ENCODE measurements around the gene LARP4.
"Not testable (repeated sequence)": the region's sequence is repeated elsewhere in the genome, so short reads cannot be mapped to it uniquely, and the experiment has no call there.

Gene LARP4

DNA sequence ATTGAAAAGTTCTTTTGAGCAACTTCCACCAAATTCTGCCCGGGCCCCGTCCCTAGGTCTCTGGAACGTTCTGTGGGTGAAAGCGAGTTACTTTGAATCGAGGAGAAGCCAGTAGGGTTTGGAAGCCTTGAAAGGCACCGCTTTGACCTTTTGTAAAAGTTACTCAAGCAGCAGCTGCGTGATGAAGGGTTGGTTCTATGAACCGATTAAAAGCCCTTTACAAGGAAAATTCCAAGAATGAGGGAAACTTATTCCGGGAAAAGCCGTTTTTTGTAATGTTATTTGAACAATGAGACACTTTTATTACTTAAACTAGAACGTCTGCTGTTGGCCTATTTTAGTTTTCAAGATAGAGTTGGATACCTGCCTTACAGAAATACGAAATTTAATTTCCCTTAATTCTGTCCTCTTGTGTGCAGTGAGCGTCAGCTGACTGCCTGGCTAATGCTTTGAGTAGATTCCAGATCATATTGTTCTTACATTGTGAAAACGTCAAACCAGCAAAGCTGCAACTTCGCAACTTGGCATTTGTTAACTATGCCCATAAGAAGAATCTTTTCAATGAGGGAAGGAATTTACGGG, 906 bp downstream of the LARP4 start:
- no peak for DNase-seq

DNA sequence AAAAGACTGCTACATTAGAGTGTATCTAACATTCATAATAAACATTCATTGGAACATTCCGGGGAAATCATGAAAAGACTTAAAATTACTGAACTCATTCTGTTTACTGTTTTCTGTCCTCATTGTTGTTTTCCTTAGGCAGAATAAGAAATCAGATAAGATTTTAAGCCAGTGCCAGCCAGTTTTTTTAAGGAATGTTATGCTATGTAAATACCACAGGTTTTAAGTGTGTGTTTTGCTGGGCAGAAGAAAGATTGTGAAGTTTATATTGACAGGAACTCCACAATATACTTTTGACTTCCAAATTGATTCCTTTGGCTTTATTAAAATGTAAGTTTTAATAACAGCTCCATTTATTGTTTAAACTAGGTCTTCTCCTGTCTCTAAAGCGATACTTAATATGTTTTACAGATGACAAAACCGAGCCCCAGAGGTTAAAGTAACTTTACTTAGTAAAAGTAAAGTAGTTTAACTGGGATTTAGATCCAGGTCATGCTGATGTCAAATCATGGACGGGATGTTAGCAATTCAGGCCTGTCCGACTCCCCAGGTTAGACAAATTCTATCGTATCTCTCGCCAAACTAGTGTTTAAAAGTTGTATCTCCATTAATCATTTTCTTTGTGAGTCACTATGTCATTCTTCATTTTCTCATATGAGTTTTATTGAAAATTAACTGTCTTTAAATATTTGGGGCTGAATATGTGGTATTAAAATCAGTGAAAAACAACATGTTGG, 1.7 kb downstream of the LARP4 start:
- no peak for DNase-seq

DNA sequence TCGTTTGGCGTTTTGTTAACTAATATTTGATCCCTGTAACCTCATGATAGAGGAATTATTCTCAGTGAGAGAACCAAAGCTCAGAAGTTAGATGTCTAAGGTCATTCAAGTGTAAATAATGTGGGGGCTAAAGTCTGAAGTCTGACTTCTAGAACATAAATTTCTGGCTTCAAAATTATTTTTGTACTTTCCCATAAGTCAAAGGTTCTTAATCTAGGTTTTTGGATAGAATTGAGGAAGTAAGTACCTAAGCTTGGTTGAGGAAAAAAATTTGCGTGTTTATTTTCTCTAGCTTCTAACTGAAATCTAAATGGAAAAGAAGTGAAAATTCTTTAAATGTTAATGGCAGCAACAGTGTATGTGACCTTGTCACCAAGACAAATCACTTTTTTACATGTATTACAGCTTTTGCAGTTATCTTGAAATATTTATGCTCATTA, 2.3 kb downstream of the LARP4 start:
- no peak for DNase-seq

DNA sequence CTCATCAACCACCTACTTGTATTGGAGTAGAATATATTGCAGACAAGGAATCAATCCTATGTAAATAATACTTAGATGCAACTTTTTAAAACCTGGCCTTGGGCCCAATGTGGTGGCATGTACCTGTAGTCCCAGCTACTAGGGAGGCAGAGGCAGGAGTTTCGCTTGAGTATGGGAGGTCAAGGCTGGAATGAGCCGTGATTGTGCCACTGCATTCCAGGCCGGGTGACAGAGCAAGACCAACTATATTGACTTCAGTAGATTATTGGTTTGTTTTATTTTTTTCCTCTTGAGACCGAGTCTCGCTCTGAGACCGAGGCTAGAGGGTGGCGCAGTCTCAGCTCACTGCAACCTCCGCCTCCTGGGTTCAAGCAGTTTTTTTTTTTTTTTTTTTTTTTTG, 3.6 kb downstream of the LARP4 start:
- no peak for DNase-seq

DNA sequence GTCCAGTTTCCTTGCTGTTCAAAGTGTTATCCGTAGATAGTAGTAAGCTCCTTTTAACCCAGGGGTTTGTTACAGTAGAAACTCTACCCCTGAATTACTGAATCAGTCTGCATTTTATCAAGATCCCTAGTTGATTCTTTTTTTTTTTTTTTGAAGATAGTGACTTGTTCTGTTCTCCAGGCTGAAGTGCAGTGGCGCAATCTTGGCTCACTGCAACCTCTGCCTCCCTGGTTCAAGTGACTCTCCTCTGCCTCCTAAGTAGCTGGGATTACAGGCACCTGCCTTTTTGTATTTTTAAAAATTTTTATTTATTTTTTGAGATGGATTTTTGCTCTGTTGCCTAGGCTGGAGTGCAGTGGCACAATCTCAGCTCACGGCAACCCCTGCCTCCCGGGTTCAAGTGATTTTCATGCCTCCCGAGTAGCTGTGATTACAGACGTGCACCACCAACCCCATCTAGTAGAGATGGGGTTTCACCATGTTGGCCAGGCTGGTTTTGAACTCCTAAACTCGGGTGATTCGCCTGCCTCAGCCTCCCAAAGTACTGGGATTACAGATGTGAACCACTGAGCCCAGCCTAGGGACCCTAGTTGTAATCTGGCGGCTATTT, 10.5 kb downstream of the LARP4 start:
- no peak for DNase-seq

DNA sequence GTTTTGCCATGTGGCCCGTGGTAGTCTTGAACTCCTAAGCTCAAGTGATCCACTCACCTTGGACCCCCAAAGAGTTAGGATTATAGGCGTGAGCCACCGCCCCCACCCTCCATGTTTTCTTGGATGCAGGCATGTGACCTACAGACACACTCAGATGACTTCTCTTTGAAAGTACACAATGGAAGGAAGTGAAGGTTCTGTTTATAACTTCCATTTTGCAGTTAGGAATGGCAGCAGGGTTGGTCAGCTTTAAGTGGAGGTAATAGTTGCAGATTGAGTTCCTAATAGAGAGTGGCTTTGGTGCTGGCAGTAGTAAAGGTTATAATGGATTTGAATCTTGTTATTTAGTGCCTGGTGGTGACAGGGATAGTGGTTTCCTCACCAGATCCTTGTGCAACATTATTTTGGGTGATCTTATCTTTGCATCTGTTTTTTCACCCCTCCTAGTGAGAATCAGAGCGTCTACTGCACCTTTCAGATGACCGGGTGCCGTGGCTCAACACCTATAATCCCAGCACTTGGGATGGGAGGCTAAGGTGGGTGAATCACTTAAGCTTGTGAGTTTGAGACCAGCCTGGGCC, 15.3 kb downstream of the LARP4 start:
- DNase-seq, result no peak

DNA sequence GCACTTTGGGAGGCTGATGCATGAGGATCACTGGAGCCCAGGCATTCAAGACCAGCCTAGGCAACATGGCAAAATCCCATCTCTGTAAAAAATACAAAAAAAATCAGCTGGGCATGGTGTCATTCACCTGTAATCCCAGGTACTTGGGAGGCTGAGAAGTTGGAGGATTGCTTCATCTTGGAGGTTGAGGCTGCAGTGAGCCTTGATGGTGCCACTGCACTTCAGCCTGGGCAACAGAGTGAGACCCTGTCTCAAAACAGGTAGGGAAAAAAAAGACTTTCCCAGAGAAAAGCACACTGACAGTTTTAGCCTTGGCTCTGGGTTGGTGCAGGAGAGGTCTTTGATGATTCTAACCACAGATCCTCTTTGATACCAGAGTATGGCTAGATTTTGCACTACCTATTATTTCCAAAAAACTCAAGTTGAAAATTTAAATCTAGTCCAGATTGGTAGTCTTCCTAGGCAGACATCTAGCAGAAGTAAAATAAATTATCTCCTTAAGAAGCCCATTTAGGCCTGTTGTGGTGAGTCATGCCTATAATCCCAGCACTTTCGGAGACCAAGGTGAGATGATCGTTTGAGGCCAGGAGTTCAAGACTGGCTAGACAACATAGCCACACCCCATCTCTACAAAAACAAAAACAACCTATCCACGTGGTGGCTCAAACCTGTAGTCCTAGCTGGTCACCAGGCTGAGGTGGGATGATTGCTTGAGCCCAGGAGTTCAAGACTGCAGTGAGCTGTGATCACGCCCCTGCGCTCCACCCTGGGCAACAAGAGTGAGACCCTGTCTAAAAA, 18.6 kb downstream of the LARP4 start:
- DNase-seq, result no peak

DNA sequence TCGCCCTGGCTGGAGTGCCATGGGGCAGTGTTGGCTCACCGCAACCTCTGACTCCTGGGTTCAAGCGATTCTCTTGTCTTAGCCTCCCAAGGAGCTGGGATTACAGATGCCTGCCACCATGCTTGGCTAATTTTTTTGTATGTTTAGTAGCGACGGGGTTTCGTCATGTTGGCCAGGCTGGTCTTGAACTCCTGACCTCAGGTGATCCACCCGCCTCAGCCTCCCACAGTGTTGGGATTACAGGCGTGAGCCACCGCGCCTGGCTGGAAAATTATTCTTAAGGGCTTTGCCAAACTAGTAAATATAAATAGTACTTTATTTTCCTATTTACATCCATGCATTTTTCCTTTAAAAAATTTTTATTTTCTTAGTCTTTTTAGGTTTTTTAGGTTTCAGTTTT, 22.2 kb downstream of the LARP4 start:
- DNase-seq, result not testable (repeated sequence)

DNA sequence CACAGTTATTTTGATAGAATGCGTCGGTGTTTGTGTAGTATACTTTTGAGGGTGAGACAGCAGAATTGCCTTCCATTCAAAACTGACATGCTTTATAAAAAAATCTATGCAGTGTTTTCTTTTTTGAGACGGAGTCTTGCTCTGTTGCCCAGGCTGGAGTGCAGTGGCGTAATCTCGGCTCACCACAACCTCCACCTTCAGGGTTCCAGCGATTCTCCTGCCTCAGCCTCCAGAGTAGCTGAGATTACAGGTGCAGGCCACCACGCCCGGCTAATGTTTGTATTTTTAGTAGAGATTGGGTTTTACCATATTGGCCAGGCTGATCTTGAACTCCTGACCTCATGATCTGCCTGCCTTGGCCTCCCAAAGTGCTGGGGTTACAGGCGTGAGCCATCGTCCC, 22.7 kb downstream of the LARP4 start:
- not testable (repeated sequence) for DNase-seq

DNA sequence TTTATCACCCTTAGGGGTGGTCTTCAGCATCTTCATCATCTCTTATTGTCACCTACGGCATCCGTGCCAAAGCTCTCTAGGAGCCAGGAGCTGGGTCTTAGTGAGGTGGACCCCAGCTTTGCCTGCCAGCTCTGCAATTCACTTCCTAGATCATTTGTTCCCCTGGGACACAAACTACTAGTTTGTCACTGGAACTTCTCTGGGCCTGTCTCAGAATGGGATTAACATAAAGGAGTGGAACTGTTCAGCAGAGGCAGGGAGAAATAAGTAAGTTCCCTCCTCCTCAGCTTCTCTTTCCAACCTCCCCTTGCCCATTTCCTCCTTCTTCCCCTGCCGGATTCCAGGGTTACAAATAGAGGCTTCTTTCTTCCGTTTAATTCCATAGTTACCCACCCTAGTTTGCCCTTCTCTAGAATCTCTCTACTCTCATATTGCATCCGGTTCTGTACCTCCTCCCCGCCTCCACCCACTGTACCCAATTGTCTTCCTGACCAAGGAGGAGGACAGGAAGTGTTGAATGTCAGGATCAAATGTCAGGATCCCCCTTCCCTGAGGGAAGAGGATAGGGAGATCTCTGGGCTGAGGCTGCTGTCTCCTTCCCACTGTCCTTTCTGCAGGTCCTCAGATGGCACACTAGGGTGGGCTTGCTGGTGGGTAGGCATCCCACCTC, 25.0 kb downstream of the LARP4 start:
- DNase-seq, result no peak

DNA sequence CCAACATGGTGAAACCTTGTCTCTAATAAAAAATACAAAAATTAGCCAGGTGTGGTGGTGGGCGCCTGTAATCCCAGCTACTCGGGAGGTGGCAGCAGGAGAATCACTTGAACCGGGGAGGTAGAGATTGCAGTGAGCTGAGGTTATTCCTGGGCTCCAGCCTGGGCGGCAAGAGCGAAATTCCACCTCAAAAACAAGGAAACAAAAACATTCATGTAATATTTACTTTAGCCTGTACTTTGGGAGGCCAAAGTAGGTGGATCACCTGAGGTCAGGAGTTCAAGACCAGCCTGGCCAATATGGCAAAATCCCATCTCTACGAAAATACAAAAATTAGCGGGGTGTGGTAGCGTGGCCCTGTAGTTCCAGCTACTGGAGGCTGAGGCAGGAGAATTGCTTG, 31.0 kb downstream of the LARP4 start:
- not testable (repeated sequence) for DNase-seq

DNA sequence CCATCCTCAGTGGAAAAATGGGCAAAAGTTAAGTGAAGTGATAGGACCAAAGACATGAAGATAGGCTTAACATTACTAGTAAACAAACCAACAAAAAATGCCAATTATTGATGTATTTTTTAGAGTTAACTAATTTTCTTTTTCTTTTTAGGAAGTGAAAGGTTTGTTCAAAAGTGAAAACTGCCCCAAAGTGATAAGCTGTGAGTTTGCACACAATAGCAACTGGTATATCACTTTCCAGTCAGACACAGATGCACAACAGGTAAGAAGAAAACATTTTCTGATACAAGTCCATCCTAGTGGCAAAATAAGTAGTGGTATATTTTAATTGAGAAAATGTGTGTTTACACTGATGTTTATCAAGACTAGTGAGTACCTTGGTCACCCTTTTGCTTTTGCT, 39.6 kb downstream of the LARP4 start:
- no peak for DNase-seq

DNA sequence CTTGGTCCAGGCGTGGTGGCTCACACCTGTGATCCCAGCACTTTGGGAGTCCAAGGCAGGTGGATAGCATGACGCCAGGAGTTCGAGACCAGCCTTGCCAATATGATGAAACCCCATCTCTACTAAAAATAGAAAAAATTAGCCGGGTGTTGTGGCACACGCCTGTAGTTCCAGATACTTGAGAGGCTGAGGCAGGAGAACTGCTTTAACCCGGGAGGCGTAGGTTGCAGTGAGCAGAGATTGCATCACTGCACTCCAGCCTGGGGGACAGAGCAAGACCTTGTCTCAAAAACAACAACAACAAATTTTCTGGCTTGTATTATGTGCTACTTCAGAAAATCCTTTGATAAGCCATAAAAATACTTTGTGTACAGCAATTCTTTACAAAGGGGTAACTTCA, 41.1 kb downstream of the LARP4 start:
- no peak for DNase-seq

DNA sequence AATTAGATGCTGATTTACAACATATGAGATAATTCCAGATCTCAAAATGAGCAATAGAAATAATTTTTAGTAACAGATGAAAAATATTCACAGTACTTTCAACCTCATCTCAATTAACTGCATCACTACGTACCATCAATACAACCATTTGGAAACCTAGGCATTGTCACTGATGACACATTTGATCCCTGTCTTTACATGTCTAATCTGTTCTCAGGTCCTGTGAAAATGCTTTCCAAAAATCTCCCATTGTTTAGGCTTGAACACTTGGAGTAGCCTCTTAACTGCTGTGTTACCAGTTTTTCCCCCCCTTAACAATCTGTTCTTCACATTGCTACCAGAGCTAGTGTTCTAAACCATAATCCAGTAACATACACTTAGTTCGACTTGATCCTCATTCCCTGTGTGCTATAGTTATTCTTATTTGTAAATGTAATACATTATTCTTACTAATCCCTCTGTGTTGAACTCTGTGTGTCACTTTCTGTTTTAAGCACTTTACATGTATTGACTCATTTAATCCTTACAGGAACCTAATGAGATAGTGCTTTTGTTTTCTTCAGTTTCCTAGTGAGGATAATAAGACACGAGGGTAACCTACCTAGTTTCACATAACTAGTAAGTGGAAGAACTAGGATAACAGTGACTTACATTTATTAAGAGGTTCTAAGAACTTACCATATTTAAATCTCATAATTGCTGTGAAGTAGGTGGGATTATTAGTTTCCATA, 41.7 kb downstream of the LARP4 start:
- DNase-seq, result no peak

DNA sequence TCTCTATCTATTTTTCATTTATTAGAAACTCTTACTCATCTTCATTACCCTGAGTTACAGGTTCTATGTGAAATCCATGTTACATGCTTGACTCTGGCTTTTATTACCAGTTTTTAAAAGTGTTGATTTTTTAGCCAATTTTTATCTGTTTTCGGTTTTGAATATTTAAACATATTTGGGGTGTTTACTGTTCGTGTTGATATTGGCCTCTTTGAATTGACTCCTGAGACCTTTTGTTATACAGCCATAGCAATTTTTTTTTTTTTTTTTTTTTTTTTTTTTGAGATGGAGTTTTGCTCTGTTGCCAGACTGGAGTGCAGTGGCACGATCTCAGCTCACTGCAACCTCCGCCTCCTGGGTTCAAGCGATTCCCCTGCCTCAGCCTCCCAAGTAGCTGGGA, 49.0 kb downstream of the LARP4 start:
- not testable (repeated sequence) for DNase-seq

DNA sequence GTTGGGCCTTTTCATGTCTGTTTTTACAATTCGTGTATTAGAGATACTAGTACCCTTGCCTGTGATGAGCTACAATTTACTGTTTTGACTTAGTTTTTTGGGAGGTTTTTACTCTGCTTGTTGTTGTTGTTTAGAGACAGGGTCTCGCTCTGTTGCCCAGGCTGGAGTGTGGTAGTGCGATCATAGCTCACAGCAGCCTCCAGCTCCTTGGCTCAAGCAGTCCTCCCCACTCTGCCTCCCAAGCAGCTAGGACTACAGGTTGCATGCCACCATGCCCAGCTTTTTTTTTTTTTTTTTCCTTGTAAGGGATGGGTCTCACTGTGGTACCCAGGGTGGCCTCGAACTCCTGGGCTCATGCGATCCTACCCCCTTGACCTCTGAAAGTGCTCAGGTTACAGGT, 52.1 kb downstream of the LARP4 start:
- no peak for DNase-seq

DNA sequence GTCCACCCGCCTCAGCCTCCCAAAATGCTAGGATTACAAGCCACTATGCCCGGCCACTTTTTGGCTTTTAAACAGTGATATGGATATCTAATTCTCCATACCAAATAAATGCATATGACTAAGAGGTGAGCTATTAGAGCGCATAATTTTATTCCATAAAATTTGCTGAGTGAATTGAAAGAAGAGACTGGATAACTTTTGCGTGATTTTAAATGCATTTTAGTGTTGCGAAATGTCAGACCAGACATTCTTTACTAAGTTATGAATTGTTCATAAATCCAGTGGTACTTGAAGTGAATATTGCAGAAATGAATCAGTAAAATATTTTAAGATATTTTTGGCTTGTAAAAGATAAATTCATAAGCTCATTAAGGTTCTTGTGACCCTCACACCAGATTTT, 53.2 kb downstream of the LARP4 start:
- DNase-seq, result no peak

DNA sequence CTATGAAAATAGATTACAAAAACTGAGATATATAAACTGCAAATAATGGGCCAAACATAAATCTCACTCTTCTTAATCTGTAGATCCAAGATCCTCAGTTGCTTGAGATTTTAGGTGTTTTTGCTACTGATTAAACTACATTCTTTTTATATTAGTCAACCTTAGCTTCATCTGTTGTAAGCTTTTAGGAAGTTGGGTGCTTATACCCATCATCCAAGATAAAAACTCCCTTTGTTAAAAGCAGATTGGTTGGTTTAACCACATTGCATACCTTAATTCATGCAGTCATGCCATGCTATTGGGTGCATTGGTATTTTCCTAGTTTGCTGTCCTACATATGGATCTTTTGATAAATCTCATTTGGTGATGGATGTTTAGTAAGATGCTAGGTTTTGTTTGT, 57.9 kb downstream of the LARP4 start:
- no peak for DNase-seq

DNA sequence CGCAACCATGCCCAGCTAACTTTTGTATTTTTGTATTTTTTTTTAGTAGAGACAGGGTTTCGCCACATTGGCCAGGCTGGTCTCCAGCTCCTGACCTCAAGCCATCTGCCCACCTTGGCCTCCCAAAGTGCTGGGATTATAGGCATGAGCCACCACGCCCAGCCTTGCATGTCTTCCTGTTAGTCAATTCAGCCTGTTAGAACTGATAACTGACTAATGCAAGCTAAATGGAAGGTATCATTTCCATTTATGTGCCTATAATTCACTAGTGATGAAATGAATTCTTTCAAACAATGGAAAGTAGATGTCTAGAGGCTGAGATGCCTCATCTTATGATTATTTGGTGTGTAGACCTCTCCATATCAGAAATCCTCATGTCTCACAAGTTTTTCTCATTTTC, 66.8 kb downstream of the LARP4 start:
- no peak for DNase-seq

DNA sequence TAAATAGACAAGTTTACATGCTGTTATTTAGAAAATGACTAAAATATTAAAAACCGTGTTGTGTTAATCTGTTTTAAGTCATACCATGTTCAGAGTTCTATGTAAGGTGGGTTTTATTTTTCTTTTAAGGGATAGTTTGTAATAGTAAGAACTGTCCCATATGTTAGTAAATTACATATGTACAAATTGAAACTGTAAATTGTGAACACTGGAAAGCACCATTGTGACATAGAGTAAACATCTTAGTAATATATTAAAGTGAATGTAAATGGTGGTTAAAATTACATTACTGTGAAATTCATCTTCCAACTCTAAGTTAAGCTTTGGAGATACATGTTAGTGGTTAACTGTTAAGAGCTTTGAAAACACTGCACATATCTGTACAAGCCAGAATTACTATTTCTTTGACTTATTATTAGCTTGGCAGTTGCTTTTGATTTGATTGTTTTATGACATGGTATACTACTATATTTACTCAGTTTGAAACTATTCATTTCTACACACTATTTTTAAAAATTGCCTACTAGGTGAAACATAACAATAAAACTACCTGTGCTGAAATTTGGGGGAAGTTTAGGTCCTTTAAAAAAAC, 76.7 kb downstream of the LARP4 start:
- DNase-seq, result no peak

DNA sequence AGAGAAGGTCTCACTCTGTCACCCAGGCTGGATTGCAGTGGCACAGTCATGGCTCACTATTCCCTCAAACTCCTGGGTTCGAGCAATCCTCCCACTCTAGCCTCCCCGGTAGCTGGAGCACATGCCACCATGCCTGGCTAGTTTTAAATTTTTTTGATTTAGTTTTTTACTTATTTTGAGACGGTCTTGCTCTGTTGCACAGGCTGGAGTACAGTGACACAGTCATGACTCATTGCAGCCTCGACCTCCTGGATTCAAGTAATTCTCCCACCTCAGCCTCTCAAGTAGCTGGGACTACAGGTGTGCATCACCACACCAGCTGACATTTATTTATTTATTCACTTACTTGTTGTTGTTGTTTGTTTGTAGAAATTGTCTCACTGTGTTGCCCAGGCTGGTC, 81.9 kb downstream of the LARP4 start:
- DNase-seq, result no peak

DNA sequence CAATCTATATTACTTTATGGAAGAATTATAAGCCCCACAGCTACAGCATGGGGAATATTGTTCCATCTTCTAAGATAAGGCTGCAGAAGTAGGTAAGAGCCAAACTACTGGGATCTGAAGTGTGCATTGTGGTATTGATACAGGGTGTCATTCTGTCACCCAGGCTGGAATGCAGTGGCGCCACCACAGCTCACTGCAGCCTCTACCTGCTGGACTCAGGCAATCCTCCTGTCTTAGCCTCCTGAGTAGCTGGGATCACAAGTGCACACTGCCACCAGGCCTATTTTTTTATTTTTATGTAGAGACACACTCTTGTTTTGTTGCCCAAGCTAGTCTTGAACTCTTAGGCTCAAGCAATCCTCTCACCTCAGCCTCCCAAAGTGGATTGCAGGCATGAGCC, 82.8 kb downstream of the LARP4 start:
- no peak for DNase-seq

Measured in NCI-H1048 (cell line).